K562 (cell line): ENCODE results near the gene CS. TPM values are rescaled to one million over a fixed set of nuclear protein-coding genes. Genes with fewer than 3 reads are reported as not detected.

Experiments
- BRCA1 ChIP-seq, 2 experiments: fragments of 450-650 bp in 1 of 2; sonication (generic) in 1 of 2; formaldehyde crosslinking in 1 of 2; IDR thresholded peaks; 2 replicates each; pipeline versions ENCODE4 v1.5.0 to v1.6.1; 2017 to 2020; ENCODE audit warnings: mild to moderate bottlenecking in 1 of 2, missing genetic modification reagents in 1 of 2
- CTBP1 ChIP-seq: fragments of 450-650 bp; IDR thresholded peaks from 2 replicates; pipeline ENCODE4 v1.6.1; 2016; ENCODE audit warnings: borderline replicate concordance
- CTCFL ChIP-seq: IDR thresholded peaks from 2 replicates; pipeline ENCODE4 v1.6.1; 2011; ENCODE audit warnings: borderline replicate concordance, low read depth, mild to moderate bottlenecking, moderate library complexity, low read length; ENCODE audit not compliant: insufficient read depth, poor library complexity, severe bottlenecking
- GABPB1 ChIP-seq: sonication (generic); formaldehyde crosslinking; IDR thresholded peaks from 2 replicates; pipeline ENCODE4 v1.8.0; 2022; ENCODE audit warnings: mild to moderate bottlenecking, missing genetic modification reagents
- HDAC1 ChIP-seq, 2 experiments: fragments of 450-650 bp; IDR thresholded peaks; 2 replicates each; pipeline ENCODE4 v1.6.1; 2016 to 2017; ENCODE audit warnings: inconsistent platforms in 1 of 2, mild to moderate bottlenecking in 1 of 2, moderate library complexity in 1 of 2
- HDAC2 ChIP-seq: fragments of 450-650 bp; IDR thresholded peaks from 2 replicates; pipeline ENCODE4 v1.6.1; 2016; ENCODE audit warnings: mild to moderate bottlenecking
- HNRNPLL ChIP-seq: fragments of 200-400 bp; formaldehyde crosslinking; IDR thresholded peaks from 2 replicates; pipeline ENCODE4 v1.6.1; 2017; ENCODE audit warnings: low read length, low read depth, mild to moderate bottlenecking; ENCODE audit not compliant: poor library complexity, severe bottlenecking
- JUN ChIP-seq, 2 experiments: sonication (generic) in 1 of 2; formaldehyde crosslinking in 1 of 2; IDR thresholded peaks; 2 replicates each; pipeline versions ENCODE4 v1.6.1 to v1.8.0; 2012 to 2022; ENCODE audit warnings: borderline replicate concordance in 2 of 2, mild to moderate bottlenecking in 2 of 2, improper control_type of control experiment in 1 of 2, low read depth in 1 of 2, low read length in 1 of 2, missing genetic modification reagents in 1 of 2
- MIER1 ChIP-seq: fragments of 450-650 bp; IDR thresholded peaks from 2 replicates; pipeline ENCODE4 v1.6.1; 2016; ENCODE audit warnings: antibody characterized with exemption, mild to moderate bottlenecking, low read depth
- NFYB ChIP-seq: IDR thresholded peaks from 2 replicates; pipeline ENCODE4 v1.6.1; 2011; ENCODE audit warnings: mild to moderate bottlenecking, moderate library complexity; ENCODE audit not compliant: insufficient read length; ENCODE audit errors: extremely low read depth
- POLR3G ChIP-seq: IDR thresholded peaks from 2 replicates; pipeline ENCODE4 v1.6.1; 2011; ENCODE audit not compliant: insufficient read length, insufficient replicate concordance; ENCODE audit errors: extremely low read depth
- SIRT6 ChIP-seq: IDR thresholded peaks from one replicate; pipeline ENCODE4 v1.6.1; 2012; ENCODE audit warnings: low read depth, mild to moderate bottlenecking, control low read depth, inconsistent platforms, low read length, moderate library complexity
- STAT5A ChIP-seq: IDR thresholded peaks from 2 replicates; pipeline ENCODE4 v1.6.1; 2012; ENCODE audit warnings: low read length, inconsistent platforms, borderline replicate concordance
- ZFP30 ChIP-seq: fragments of 250-450 bp; sonication (Bioruptor Pico); IDR thresholded peaks from 2 replicates; pipeline ENCODE4 v1.8.0; 2022; ENCODE audit warnings: moderate library complexity, mild to moderate bottlenecking, inconsistent platforms, borderline replicate concordance
- polyA plus RNA-seq, 8 experiments: library from polyadenylated mRNA; depleted of rRNA in 4 of 8; stranded (reverse) in 5 of 8; unstranded in 3 of 8; fragments of >200 nt; fragmentation: Nextera tagmentation in 2 of 8; fragmentation: Illumina TruSeq in 1 of 8; extraction: Ambion mirVana in 2 of 8; extraction: Trizol in 1 of 8; gene quantifications; 2 replicates each; pipeline versions ENCODE4 v1.2.1 to v1.2.3, GENCODE V29; 2011 to 2014; ENCODE audit warnings: inconsistent platforms in 1 of 8, missing spikeins in 1 of 8
- total RNA-seq, 7 experiments: library from RNA; depleted of rRNA in 6 of 7; stranded (reverse); fragments of >200 nt in 6 of 7; fragmentation: Illumina TruSeq in 2 of 7; extraction: Trizol in 2 of 7; gene quantifications; 2 replicates each; pipeline versions ENCODE4 v1.2.1 to v1.2.3, GENCODE V29; 2011 to 2021; ENCODE audit warnings: low replicate concordance in 1 of 7
- TF ChIP-seq, protein P1 (sequence below): fragments of 250-450 bp; sonication (Bioruptor Pico); IDR thresholded peaks from 2 replicates; pipeline ENCODE4 v1.8.0; 2022; ENCODE audit warnings: moderate library complexity, mild to moderate bottlenecking, inconsistent platforms
- TF ChIP-seq, protein P2 (sequence below): sonication (generic); formaldehyde crosslinking; IDR thresholded peaks from 2 replicates; pipeline ENCODE4 v1.8.1; 2023; ENCODE audit warnings: mild to moderate bottlenecking, missing genetic modification reagents
- TF ChIP-seq, protein P3 (sequence below): sonication (generic); formaldehyde crosslinking; IDR thresholded peaks from 2 replicates; pipeline ENCODE4 v1.9.0; 2022; ENCODE audit warnings: mild to moderate bottlenecking, missing genetic modification reagents
- TF ChIP-seq, protein P4 (sequence below): fragments of 250-450 bp; sonication (Bioruptor Pico); IDR thresholded peaks from 2 replicates; pipeline ENCODE4 v1.5.0; 2021

The CS gene
- total and polyA plus RNA-seq, 9 of the 15 experiments (the other 6 are each of a cell fraction or from before 2014, with no cell fraction given) = 99.9 to 390 (median 149) TPM

- TF ChIP-seq, protein P1, sequence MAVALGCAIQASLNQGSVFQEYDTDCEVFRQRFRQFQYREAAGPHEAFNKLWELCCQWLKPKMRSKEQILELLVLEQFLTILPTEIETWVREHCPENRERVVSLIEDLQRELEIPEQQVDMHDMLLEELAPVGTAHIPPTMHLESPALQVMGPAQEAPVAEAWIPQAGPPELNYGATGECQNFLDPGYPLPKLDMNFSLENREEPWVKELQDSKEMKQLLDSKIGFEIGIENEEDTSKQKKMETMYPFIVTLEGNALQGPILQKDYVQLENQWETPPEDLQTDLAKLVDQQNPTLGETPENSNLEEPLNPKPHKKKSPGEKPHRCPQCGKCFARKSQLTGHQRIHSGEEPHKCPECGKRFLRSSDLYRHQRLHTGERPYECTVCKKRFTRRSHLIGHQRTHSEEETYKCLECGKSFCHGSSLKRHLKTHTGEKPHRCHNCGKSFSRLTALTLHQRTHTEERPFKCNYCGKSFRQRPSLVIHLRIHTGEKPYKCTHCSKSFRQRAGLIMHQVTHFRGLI (CRISPR knock-in tag) = no peak
- TF ChIP-seq STAT5A (peak; percentile 51; the same call in 1 of the 2 replicates), MIER1 (no peak), POLR3G (no peak), CTCFL (no peak), CTBP1 (peak; percentile 62; the same call in 1 of the 2 replicates), SIRT6 (no peak), HDAC2 (peak; percentile 85), BRCA1 (IDR thresholded peaks at IDR 0.05) (no peak), BRCA1 (CRISPR knock-in tag; IDR thresholded peaks at IDR 0.05) (no peak), NFYB (no peak), HNRNPLL (peak; percentile 46), ZFP30 (no peak), JUN (IDR thresholded peaks at IDR 0.05; ENCODE audit: borderline replicate concordance, low read depth, low read length) (0 out of 2 replicates have a peak, but pooled peaks have one; percentile 13), JUN (CRISPR knock-in tag; IDR thresholded peaks at IDR 0.05; ENCODE audit: borderline replicate concordance) (no peak), GABPB1 (no peak), HDAC1 (IDR thresholded peaks at IDR 0.05) (peak in 1 of 2 experiments; percentile 83; a peak in 3 of 4 replicates)
- TF ChIP-seq, protein P2, sequence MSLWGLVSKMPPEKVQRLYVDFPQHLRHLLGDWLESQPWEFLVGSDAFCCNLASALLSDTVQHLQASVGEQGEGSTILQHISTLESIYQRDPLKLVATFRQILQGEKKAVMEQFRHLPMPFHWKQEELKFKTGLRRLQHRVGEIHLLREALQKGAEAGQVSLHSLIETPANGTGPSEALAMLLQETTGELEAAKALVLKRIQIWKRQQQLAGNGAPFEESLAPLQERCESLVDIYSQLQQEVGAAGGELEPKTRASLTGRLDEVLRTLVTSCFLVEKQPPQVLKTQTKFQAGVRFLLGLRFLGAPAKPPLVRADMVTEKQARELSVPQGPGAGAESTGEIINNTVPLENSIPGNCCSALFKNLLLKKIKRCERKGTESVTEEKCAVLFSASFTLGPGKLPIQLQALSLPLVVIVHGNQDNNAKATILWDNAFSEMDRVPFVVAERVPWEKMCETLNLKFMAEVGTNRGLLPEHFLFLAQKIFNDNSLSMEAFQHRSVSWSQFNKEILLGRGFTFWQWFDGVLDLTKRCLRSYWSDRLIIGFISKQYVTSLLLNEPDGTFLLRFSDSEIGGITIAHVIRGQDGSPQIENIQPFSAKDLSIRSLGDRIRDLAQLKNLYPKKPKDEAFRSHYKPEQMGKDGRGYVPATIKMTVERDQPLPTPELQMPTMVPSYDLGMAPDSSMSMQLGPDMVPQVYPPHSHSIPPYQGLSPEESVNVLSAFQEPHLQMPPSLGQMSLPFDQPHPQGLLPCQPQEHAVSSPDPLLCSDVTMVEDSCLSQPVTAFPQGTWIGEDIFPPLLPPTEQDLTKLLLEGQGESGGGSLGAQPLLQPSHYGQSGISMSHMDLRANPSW = no peak
- TF ChIP-seq, protein P3, sequence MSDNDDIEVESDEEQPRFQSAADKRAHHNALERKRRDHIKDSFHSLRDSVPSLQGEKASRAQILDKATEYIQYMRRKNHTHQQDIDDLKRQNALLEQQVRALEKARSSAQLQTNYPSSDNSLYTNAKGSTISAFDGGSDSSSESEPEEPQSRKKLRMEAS (CRISPR knock-in tag) = no peak
- TF ChIP-seq, protein P4, sequence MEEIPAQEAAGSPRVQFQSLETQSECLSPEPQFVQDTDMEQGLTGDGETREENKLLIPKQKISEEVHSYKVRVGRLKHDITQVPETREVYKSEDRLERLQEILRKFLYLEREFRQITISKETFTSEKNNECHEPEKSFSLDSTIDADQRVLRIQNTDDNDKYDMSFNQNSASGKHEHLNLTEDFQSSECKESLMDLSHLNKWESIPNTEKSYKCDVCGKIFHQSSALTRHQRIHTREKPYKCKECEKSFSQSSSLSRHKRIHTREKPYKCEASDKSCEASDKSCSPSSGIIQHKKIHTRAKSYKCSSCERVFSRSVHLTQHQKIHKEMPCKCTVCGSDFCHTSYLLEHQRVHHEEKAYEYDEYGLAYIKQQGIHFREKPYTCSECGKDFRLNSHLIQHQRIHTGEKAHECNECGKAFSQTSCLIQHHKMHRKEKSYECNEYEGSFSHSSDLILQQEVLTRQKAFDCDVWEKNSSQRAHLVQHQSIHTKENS (CRISPR knock-in tag) = no peak
Observed at GRCh38 chr12:56300644-56301464, 724 bp upstream of the CS start (continued).
